Muscle layer of colon (tissue), 2 donors: ENCODE data around the gene HOMER1.
"Not testable (repeated sequence)": the region's sequence is repeated elsewhere in the genome, so short reads cannot be mapped to it uniquely, and the experiment has no call there.

Experiments used
- H3K27ac ChIP-seq: one replicate; pipeline ENCODE4 v1.7.0; 2013; ENCODE audit warnings: low read depth, mild to moderate bottlenecking, low read length, moderate library complexity
- H3K27me3 ChIP-seq, 2 donors: one replicate each; pipeline ENCODE4 v1.7.0; 2013; ENCODE audit warnings: low read length in 2 of 2, mild to moderate bottlenecking in 2 of 2; ENCODE audit not compliant: insufficient read depth in 2 of 2, control insufficient read depth in 1 of 2
- H3K36me3 ChIP-seq: one replicate; pipeline ENCODE4 v1.7.0; 2013; ENCODE audit warnings: mild to moderate bottlenecking, low read length; ENCODE audit not compliant: insufficient read depth
- H3K4me1 ChIP-seq: one replicate; pipeline ENCODE4 v1.7.0; 2013; ENCODE audit warnings: mild to moderate bottlenecking, low read length; ENCODE audit not compliant: insufficient read depth
- H3K4me3 ChIP-seq, 2 donors: one replicate each; pipeline ENCODE4 v1.7.0; 2013; ENCODE audit warnings: low read length in 2 of 2, low read depth in 1 of 2, mild to moderate bottlenecking in 1 of 2, moderate library complexity in 1 of 2
- H3K9ac ChIP-seq: one replicate; pipeline ENCODE4 v1.7.0; 2013; ENCODE audit warnings: low read length
- H3K9me3 ChIP-seq: one replicate; pipeline ENCODE4 v1.7.0; 2013; ENCODE audit warnings: mild to moderate bottlenecking, low read length
- donor health status: abdominal sarcoma.
- donor health status: Adenocarcinoma of cecum.

Gene HOMER1

DNA sequence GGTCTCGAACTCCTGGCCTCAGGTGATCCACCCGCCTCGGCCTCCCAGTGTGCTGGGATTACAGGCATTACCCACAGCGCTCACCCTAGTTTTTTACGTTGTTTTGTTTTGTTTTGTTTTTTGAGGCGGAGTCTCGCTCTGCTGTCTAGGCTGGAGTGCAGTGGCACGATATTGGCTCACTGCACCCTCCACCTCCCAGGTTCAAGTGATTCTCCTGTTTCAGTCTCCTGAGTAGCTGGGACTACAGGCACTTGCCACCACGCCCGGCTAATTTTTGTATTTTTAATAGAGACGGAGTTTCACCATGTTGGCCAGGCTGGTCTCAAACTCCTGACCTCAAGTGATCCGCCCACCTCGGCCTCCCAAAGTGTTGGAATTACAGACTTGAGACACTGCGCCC lies 2.4 kb upstream of the HOMER1 start:
- not testable (repeated sequence) for H3K36me3 ChIP-seq

GRCh38 chr5:79514391-79515105 lies 614 bp upstream of the HOMER1 start:
- H3K4me1 ChIP-seq = peaks cover 10% of the 10 kb centered on the region
- H3K9me3 ChIP-seq = no peaks in the 10 kb centered on the region
- no peaks in the 10 kb centered on the region for H3K36me3 ChIP-seq
- H3K4me3 ChIP-seq = peak overlapping the region; percentile 82 to 85
- H3K9ac ChIP-seq = peak overlapping the region; percentile 37
- H3K27me3 ChIP-seq = no peaks in the 10 kb centered on the region
- H3K27ac ChIP-seq = peak overlapping the region; percentile 95

More for the DNA sequence above, 2.4 kb upstream of the HOMER1 start:
- H3K9ac ChIP-seq, H3K27ac ChIP-seq, H3K9me3 ChIP-seq, H3K4me1 ChIP-seq, H3K4me3 ChIP-seq, H3K27me3 ChIP-seq: not testable (repeated sequence)

DNA sequence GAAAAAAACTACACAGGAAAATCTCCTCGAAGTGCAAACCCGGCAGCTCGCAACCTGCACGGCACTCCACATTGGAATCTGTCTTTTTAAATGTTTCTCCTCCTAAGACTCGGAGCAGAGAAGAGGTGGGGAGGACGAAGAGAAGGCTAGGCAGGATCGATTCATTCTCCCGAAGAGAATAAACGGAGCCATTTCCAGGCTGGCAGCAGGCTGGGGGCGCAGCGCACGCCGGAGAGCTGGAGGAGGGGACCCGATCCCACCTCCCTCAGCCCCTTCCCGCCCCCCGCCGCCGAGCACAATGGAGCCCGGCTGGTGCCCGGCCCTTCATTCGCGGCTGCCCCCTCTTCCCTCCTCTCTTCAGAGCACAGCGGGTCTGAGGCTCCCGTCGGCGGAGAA lies 628 bp downstream of the HOMER1 start:
- Histone ChIP-seq H3K4me1 (peaks cover 16% of the 10 kb centered on the region), H3K9ac (peak overlapping the region; percentile 49), H3K9me3 (no peaks in the 10 kb centered on the region), H3K4me3 (peak overlapping the region; percentile 82 to 85), H3K27me3 (no peaks in the 10 kb centered on the region), H3K36me3 (no peaks in the 10 kb centered on the region), H3K27ac (peak overlapping the region; percentile 95)

DNA sequence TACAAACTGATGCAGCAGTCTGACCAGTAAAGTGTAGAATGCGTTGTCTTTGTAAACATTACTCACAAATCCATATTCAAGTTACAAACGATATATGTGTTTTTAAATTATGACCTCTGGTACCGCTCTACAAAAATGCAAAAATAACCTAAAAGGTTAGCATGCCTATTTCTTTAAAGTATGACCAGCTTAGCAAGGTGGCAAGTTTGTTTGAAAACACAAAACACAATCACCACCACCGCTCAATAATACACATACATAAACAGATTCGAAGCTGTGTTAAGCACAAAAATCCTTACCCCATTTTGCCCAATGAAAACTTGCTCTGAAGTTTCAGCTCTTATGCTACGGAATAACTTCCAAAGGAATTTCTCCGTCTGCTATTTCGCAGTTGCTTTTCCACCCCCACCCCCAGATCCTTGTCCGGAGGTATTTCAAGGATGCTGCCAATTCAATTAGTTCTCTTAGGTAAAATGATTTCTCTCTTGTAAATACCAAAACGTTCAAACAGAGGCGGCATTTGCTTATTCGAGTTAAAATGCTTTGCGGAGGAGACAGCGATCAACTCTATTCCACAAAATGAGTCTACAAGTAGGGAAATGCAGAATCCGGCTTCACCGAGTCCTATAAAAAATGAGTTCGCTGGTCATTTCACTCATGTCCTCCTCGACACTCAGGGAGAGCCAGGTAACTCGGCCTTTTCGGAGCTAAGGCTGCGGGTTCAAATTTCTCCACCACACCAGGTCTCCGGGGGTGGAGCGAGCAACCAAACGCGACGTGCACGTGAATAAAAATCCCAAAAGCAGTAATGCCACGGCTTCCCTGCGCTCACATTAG lies 1.2 kb downstream of the HOMER1 start:
- no peaks in the 10 kb centered on the region for H3K9me3 ChIP-seq
- no peaks in the 10 kb centered on the region for H3K36me3 ChIP-seq
- H3K4me1 ChIP-seq = peaks cover 16% of the 10 kb centered on the region
- peak overlapping the region; percentile 49 for H3K9ac ChIP-seq
- H3K4me3 ChIP-seq = peak overlapping the region; percentile 82 to 85
- H3K27me3 ChIP-seq = no peaks in the 10 kb centered on the region
- peak overlapping the region; percentile 95 for H3K27ac ChIP-seq

DNA sequence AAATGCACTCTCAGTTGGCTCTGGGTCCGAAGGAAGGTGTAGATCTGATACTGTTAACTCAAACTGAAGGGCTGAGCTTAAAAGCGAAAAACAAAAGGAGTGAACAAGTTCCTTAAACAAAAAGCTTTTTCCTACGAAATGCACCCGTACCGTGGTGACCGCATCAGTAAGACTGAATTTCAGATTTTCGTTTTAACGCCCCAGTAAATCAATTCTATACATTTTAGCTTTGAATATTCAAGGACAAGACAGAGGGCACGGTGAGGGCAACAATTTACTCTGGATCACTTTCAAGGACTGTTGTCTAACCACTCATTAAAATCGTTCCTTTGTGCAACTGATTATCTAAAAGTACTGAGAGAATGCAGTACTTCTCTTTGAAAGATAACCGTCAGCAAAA lies 1.9 kb downstream of the HOMER1 start:
- Histone ChIP-seq H3K9me3 (no peaks in the 10 kb centered on the region), H3K27ac (no peak overlapping the region), H3K4me1 (peaks cover 16% of the 10 kb centered on the region), H3K4me3 (peak overlapping the region; percentile 29 to 82), H3K36me3 (no peaks in the 10 kb centered on the region), H3K9ac (no peak overlapping the region), H3K27me3 (no peaks in the 10 kb centered on the region)

GRCh38 chr5:79510638-79511037 lies 3.3 kb downstream of the HOMER1 start:
- Histone ChIP-seq H3K4me1 (peaks cover 16% of the 10 kb centered on the region), H3K27ac (no peak overlapping the region), H3K9ac (no peak overlapping the region), H3K27me3 (no peaks in the 10 kb centered on the region), H3K4me3 (no peak overlapping the region), H3K36me3 (no peaks in the 10 kb centered on the region), H3K9me3 (no peaks in the 10 kb centered on the region)

GRCh38 chr5:79509244-79509885 lies 4.6 kb downstream of the HOMER1 start:
- Histone ChIP-seq H3K4me3 (no peak overlapping the region), H3K9me3 (no peaks in the 10 kb centered on the region), H3K4me1 (peaks cover 17% of the 10 kb centered on the region), H3K27me3 (no peaks in the 10 kb centered on the region), H3K36me3 (no peaks in the 10 kb centered on the region), H3K27ac (no peak overlapping the region), H3K9ac (no peak overlapping the region)

DNA sequence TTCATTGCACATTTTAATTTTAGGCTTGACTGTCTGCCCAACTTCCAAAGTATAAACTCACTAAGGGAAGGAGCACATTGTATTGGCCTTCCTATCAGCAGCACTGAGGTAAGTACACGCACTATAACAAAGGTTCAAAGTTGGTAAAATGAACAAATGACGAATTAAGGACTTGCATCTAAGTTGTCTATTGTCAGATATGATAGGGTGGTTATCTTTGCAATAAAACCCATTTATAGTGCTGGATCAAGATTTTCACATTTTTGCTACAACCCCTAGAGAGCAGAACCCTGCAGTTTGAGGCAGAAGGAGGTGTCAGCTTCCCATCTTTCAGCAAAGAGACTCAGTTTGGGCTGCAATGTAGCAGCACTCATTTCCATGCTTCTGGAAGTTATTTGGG lies 5.1 kb downstream of the HOMER1 start:
- H3K27me3 ChIP-seq = no peaks in the 10 kb centered on the region
- no peaks in the 10 kb centered on the region for H3K9me3 ChIP-seq
- no peak overlapping the region for H3K9ac ChIP-seq
- no peaks in the 10 kb centered on the region for H3K36me3 ChIP-seq
- no peak overlapping the region for H3K27ac ChIP-seq
- H3K4me1 ChIP-seq = peaks cover 21% of the 10 kb centered on the region
- H3K4me3 ChIP-seq = no peak overlapping the region

- H3K9me3 ChIP-seq = no peaks in the 10 kb centered on the region
- no peaks in the 10 kb centered on the region for H3K36me3 ChIP-seq
- no peak overlapping the region for H3K9ac ChIP-seq
- no peak overlapping the region for H3K4me3 ChIP-seq
- no peak overlapping the region for H3K27ac ChIP-seq
- H3K4me1 ChIP-seq = peaks cover 21% of the 10 kb centered on the region
- no peaks in the 10 kb centered on the region for H3K27me3 ChIP-seq
Measured at GRCh38 chr5:79508354-79508753, 5.6 kb downstream of the HOMER1 start.

- Histone ChIP-seq H3K4me1 (peaks cover 15% of the 10 kb centered on the region), H3K9ac (no peak overlapping the region), H3K36me3 (no peaks in the 10 kb centered on the region), H3K9me3 (no peaks in the 10 kb centered on the region), H3K4me3 (no peak overlapping the region), H3K27ac (no peak overlapping the region), H3K27me3 (no peaks in the 10 kb centered on the region)
Measured at GRCh38 chr5:79507251-79508205, 6.4 kb downstream of the HOMER1 start.

- no peak overlapping the region for H3K9ac ChIP-seq
- no peaks in the 10 kb centered on the region for H3K27me3 ChIP-seq
- no peaks in the 10 kb centered on the region for H3K36me3 ChIP-seq
- H3K9me3 ChIP-seq = no peaks in the 10 kb centered on the region
- H3K27ac ChIP-seq = no peak overlapping the region
- no peak overlapping the region for H3K4me3 ChIP-seq
- peaks cover 11% of the 10 kb centered on the region for H3K4me1 ChIP-seq
Measured at GRCh38 chr5:79505138-79505537, 8.8 kb downstream of the HOMER1 start.
